GM19463 (cell line): Measurements from ENCODE around the gene KIFC3.
"Not testable (repeated sequence)": the region's sequence is repeated elsewhere in the genome, so short reads cannot be mapped to it uniquely, and the experiment has no call there.

Experiments used
- ATAC-seq: cut with Tn5 transposase; IDR thresholded peaks from one replicate; pipeline ENCODE4 v1.9.1; 2021; ENCODE audit warnings: mild to moderate bottlenecking, moderate library complexity; ENCODE audit not compliant: unreplicated experiment

KIFC3 gene

GRCh38 chr16:57788252-57788841 lies 13.9 kb downstream of the KIFC3 start:
- ATAC-seq, result no peak

- no peak for ATAC-seq
These were observed 14.8 kb downstream of the KIFC3 start for GRCh38 chr16:57787519-57787905.

DNA sequence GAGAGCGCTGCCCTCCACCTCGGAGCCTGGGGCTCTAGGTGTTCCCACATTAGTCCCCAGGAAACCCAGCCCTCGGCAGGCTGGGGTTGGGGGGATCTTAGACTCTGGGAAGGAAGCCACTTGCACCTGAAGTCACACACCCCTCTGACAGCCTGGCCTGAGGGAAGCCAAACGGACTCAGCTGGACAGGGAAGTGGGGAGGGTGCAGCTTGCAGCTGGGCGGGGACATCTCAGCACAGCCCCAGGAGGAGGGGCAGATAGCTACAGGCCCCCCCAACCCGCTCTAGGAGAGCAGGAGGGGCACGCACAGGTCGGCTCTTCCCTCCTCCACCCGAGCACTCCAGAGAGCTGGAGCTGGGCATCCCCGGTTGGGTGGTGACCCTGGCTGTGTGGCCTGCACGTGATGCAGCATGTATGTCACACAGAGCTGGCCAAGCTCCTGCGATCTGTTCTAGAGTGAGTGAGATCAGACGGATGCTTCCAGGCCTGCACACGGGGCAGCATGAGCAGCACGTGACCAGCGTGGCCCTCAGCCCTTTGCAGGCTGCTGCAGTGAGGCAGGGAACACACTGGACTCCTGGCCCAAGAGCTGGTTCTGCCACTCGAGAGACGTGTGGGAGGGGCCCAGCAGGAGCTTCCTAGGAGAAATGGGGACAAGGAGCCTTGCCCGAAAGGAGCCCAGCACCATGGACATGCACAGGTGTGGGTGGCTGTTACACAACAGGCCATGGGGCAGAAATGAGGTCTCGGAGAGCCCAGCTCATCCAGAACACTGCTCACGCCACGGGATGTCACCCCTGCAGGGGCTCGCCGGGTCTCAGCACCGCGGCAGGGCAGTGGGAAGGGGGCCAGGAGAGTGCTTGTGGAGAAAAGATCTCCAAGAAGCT lies 15.4 kb downstream of the KIFC3 start:
- ATAC-seq, result no peak

DNA sequence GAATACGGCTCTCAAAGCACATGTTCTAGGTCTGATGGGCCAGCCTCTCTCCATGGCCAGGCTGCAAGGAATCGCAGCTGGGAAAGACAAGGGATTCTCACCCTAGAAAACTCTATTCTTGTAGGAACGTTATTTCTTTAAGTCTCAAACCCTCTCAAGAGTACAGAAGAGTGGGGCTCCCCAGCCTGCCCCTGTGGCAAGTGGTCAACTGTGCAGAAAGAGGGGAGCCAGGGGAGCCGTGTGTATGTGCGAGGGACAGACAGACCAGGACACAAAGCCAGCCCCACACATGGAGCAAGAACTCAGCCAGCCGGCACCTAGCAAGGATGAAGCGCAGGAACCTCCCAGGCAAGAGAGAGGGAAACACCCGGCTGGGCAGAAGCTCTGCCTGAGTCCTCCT lies 16.4 kb downstream of the KIFC3 start:
- ATAC-seq, result no peak

- no peak for ATAC-seq
These were observed 16.9 kb downstream of the KIFC3 start for GRCh38 chr16:57785385-57785784.

DNA sequence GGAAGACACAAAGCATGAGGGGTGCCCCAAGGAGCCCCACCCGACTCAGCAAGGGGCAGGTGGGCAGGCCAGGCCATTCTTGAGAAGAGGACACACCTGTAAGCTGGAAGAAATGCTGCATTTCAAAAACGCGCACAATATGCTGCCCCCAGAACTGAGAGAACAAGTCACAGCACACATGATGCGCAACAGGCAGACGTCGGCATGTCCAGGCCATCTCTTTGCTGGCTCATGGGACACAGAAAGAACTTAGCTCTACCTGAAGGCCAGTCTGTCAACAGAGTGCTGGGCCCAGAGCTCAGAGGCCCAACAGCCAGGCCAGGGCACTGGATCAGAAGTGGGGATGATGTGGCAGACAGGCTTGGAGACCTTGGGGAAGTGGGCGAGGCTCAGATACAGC lies 18.0 kb downstream of the KIFC3 start:
- ATAC-seq, result no peak

DNA sequence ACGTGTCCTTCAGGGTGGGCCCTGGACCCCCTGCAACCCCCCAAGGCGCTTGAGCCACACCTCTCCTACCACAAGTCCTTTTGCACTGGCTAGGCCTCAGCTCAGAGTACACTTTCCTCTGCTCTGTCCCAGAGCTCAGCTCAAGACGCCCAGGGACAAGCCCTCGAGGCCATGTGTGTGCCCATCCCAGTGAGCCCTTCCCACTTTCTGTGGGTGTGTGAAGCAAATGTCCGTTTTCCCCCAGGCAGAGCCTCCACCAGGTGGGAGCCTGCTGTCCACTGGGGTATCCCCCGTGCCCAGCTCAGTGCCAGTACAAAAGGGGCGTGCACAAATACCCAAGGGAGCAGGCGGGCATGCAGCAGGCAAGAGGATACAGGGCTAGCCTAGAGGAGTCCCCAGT lies 18.4 kb downstream of the KIFC3 start:
- ATAC-seq, result no peak

DNA sequence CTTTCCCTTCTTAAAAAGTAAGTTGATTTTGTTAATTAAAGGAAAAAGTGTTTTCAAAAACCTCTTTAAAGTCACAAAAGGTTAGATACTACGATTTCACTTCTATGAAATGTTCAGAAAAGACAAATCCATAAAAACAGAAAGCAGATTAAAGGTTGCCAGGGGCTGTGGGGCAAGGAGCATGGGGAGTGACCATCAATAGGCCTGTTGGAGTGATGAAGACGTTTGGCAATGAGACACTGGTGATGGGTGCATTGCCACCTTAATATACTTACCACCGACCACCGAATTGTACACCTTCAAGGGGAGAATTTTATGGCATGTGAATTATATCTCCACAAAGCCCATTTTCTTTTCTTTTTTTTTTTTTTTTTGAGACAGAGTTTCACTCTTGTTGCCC lies 19.2 kb downstream of the KIFC3 start:
- ATAC-seq, result no peak

DNA sequence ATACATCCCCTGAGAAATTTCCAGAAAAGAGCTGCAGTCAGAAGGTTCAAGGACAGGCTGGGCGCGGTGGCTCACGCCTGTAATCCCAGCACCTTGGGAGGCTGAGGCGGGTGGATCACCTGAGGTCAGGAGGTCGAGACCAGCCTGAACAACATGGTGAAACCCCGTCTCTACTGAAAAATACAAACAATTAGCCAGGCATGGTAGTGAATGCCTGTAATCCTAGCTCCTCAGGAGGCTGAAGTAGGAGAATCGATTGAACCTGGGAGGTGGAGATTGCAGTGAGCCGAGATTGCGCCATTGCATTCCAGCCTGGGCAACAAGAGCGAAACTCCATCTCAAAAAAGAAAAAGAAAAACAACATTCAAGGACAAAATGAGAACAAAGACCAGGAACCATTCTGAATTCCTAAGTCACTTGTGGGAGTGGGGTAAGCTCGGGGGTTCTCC lies 19.7 kb downstream of the KIFC3 start:
- ATAC-seq, result not testable (repeated sequence)

DNA sequence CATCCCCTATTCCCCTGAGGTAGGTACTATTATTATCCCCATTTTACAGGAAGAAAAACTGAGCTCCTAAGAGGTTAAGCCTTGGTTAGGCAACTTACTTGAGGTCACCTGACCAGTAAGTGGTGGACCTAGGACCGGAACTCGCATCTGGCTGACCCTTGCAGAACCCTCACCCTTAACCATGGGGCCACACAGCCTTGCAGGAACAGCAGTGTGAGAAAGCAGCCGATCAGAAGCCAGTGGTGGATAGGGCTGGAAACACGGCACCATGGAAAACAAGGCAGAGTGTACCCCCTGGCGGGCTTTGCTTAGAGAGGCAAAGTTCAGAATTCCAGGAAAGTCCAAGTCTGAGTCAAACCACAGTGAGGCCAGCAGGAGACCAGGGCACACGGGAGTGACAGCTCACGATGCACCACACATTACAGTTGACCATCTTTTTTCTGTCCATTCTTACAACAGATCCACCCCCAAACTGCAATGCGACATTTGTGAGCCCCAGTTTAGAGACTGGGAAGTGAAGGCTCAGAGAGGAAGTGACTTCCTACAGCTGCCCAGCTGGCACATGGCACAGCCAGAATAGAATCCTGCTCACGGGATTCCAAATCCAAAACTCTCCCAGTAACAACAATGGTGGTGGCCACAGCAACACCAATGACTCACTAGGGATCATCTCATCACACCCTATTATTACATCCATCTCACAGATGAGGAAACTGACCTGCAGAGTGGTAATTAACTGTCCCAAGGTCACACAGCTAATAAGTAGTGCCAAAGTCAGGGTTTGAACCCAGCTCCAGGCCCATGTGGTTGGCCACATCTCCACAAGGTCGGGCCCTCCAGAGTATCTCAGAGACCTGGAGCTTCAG lies 20.3 kb downstream of the KIFC3 start:
- ATAC-seq, result no peak

DNA sequence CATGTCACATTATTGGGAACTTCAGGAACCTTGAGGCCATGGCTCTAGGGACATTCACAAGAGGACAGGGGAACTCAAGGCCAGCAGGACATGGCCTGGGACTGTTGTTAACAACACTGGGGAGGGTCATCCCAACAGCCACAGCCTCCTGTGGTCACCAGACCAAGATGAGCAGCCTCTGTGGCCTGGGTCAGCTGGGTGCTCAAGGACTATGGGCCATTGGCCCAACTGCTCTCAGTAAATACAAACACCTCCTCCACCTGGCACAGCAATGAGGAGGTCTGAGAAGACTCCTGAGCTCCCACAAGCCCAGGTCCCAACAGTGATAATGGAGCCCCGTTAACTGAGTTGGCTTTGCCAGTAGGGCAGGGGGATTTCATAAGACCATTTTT lies 20.9 kb downstream of the KIFC3 start:
- ATAC-seq, result no peak

DNA sequence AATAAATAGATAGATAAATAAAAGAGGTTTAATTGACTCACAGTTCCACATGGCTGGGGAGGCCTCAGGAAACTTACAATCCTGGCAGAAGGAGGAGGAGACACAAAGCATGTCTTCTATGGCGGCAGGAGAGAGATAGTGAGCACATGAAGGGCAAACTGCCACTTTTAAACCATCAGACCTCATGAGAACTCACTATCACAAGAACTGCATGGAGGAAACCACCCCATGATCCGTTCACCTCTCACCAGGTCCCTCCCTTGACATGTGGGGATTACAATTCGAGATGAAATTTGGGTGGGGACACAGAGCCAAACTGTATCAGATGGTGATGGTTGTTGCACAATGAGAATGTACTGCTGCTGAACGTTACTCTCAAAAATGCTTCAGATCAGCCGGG lies 22.5 kb downstream of the KIFC3 start:
- ATAC-seq, result not testable (repeated sequence)

GRCh38 chr16:57778658-57779057 lies 23.6 kb downstream of the KIFC3 start:
- no peak for ATAC-seq

- no peak for ATAC-seq
These were observed 26.4 kb downstream of the KIFC3 start for GRCh38 chr16:57775661-57776469.

GRCh38 chr16:57774705-57775285 lies 27.5 kb downstream of the KIFC3 start:
- no peak for ATAC-seq

DNA sequence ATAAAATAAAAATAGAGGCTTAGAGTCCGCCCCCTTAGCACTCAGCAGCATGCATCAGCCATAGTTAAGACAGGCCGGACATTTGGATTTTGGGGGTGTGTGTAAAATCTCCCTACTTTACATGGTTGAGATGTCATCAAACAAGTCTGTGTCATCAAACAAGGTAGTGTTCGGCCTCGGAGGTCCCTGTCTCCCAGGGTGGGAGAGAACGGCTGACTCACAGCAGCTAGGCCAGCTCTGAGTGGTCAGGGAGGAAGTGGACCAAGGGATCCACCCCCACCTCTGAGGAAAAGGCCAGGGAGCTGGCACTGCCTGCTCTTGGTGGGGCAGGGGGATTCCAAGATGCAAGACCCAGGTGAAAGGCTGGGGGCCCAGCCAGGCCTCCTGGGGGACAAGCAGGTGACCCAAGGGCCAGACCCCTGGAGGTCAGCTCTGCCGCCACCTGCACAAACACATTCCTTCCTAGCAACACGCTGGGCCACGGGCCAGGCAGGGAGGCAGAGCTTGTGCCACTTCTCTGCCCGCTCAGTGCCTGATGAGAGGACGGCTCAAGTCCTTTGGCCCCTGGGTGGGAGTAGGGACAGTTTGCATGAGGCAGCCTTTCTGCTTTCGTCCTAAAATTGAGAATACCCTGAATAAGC lies 28.5 kb downstream of the KIFC3 start:
- ATAC-seq, result no peak

DNA sequence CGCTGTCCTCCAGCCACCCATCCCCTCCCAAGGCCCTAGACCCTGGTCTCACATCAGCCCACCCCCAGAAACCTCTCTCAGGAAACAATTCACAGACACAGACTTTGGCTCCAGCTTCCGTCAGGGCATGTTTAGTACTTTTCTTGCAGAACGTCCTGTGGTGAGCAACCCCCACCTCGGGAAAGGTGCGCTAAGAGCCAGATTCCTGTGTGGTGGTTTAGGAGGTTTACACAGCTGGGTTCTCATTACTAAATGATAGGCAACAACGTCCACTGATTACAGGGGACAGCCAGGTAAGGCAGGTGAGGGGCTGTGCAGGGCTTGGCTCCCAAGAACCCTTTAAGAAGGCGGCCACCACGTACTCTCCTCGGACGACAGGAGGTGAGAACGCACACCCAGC lies 29.3 kb downstream of the KIFC3 start:
- ATAC-seq, result no peak

DNA sequence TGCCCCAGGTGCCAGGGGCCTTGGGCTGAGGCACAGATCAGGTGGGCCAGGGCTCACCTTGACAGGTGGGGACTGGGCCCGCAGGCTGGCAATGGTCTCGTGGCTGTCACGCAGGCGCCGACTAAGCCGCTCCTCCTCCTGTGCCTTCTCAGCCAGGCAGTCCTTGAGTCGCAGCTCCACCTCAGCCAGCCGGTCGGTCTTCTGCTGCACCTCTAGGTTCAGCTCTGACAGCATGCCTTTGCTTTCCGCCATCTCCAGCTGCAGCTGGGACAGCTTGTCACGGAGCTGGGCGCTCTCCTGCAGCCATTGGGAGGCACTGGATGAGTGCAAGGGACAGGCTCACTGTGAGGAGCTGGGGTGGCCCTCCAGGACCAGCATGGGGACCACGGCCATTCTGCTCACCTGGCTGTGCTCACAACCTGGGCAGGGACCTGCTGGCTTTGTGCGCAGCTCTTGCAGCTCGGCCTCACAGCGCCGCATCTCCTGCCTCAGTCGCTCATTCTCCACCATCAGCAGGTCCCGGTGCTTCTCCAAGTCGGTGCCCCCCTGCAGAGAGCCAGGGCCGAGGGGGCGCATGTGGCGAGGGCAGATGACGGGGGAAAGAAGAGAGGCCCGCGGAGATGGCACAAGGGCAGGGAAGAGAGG lies 31.0 kb downstream of the KIFC3 start:
- ATAC-seq, result no peak

DNA sequence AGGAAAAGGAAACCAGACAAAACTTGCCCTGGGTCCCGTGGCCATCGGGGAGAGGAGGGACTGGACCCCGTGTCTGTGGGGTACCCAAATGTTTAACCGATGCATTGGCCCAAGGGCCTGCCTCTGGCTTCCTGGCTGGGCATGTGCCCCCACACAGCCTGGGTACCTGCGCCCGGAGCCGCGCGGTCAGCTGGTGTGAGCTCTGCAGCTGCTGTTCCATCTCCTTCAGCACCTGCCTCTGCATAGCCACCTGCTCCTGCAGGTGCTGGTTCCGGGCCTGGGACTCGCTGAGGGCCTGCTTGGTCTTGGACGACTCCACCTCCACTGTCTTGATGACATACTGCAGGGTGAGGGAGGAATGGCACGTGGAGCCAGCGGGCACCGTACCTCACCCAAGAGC lies 31.9 kb downstream of the KIFC3 start:
- no peak for ATAC-seq
